ENCODE data around the gene WNT7A. TPM values are rescaled to one million over a fixed set of nuclear protein-coding genes. Genes with fewer than 3 reads are reported as not detected.

WNT7A gene
- total and polyA plus RNA-seq, 4 donors = 5.0 to 18.6 (median 12.0) TPM

DNA sequence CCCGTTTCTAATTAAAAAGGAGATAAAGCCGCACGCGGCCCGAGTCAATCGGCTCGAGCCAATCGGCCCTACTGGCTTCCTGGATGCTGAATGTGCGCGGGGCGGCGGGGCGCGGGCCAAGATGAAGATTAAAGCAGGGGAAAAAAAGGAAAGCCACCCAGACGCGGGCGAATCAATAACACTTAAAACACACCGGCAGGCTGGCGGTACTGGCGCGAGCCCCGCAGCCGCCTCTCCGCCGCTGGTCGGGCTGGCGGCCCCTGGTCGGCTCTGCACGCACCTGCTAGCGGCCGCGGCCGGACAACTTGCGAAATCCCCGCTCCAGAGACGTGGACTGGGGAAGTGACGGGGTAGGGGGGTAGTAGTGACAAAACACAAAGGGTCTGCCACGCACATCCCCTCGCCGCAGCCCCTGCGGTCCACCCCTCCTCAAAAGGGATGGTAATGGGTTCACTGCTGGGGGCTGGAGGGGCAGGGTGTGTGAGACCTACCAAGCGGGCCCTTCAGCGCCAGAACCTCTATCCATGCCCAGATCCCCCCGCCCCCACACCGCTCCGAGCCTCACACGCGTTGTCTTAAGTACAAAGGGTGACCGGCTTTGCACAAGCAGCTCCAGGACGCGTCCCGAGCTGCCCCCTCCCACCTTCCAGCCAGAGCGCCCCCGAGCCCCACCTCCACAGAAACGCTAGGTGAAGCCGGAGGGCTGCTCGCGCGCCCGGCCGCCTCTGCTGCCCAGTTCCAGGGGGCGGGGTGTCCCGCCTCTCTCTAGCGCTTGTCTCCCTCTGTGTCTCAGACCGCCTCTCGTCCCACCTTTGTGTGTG lies 1.4 kb downstream of the WNT7A start:
- 0% methylated on average over 34 of the region's 66 CpGs for WGBS (ENCODE audit: insufficient coverage)
- peak in 2 of 6 donors; percentile 68 to 85 for DNase-seq (ENCODE audit: low read depth in 4 of 6, low spot score in 6 of 6)
- H3K27ac ChIP-seq (ENCODE audit: low read depth, low read length) = peak overlapping the region; percentile 81
- peaks cover 15% of the 10 kb centered on the region for H3K36me3 ChIP-seq (ENCODE audit: control insufficient read depth, insufficient read depth, low read length)
- H3K27me3 ChIP-seq (ENCODE audit: control insufficient read depth, insufficient read depth, low read length) = peaks cover 27% of the 10 kb centered on the region
- H3K4me1 ChIP-seq (ENCODE audit: control insufficient read depth, insufficient read depth, low read length) = peaks cover 50% of the 10 kb centered on the region
- H3K9me3 ChIP-seq (ENCODE audit: control insufficient read depth, insufficient read depth, low read length) = no peaks in the 10 kb centered on the region
- peak overlapping the region; percentile 56 for H3K4me3 ChIP-seq (ENCODE audit: low read depth, low read length)

DNA sequence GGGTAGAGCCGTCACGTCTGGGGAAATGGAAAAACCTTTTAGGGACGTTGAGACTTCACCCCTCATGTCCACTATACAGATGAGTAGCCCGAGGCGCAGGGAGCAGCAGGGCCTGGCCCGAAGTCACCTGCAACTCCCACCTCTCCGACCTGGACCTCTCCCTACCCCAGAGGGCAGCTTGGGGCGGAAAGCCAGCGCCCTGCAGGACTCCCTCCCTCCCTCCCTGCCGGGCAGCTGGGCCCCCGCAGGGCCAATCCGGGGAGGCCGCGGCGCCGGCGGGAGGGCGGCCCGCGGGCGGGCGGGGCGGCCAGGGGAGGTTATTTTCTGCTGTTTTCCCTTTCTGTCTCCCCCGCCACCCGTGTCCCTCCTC lies 2.0 kb downstream of the WNT7A start:
- peaks cover 50% of the 10 kb centered on the region for H3K4me1 ChIP-seq (ENCODE audit: control insufficient read depth, insufficient read depth, low read length)
- peaks cover 27% of the 10 kb centered on the region for H3K27me3 ChIP-seq (ENCODE audit: control insufficient read depth, insufficient read depth, low read length)
- peak overlapping the region; percentile 56 for H3K4me3 ChIP-seq (ENCODE audit: low read depth, low read length)
- no peak overlapping the region for H3K27ac ChIP-seq (ENCODE audit: low read depth, low read length)
- no peaks in the 10 kb centered on the region for H3K9me3 ChIP-seq (ENCODE audit: control insufficient read depth, insufficient read depth, low read length)
- no peak for DNase-seq (ENCODE audit: low read depth in 4 of 6, low spot score in 6 of 6)
- H3K36me3 ChIP-seq (ENCODE audit: control insufficient read depth, insufficient read depth, low read length) = peaks cover 19% of the 10 kb centered on the region
- 17% methylated on average over 8 of the region's 25 CpGs for WGBS (ENCODE audit: insufficient coverage)

DNA sequence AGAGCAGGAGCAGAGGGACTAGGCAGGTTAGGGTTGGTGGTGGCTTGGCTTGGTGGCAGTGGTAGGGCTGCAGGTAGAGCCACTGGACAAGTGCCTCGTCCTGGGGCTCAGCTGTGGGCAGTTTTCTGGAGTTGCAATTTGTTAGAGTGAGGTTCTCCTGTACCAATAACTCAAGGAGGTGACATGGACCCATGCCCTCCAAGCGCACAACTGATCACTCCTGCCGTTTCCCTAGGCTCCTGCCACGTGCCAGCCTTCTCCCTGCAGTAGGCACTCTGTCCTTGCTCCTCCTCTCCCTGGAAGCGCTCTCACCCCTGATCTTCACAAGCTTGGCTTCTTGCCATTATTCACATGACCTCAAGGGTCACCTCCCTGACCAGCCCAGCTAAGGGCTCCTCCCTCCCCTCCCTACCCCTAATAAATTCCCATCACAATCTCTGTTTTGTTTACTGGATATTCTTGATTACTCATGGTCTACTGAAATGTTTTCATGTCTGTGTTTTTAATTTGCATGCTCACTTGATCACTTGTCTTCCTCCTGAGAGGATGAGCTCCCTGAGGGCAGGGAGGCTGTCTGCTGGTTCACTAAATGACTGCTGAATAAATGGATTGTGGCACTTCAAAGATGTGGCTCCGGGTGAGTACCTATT lies 3.3 kb downstream of the WNT7A start:
- Histone ChIP-seq H3K4me1 (ENCODE audit: control insufficient read depth, insufficient read depth, low read length) (peaks cover 54% of the 10 kb centered on the region), H3K27me3 (ENCODE audit: control insufficient read depth, insufficient read depth, low read length) (peaks cover 25% of the 10 kb centered on the region), H3K36me3 (ENCODE audit: control insufficient read depth, insufficient read depth, low read length) (peaks cover 29% of the 10 kb centered on the region), H3K4me3 (ENCODE audit: low read depth, low read length) (no peak overlapping the region), H3K9me3 (ENCODE audit: control insufficient read depth, insufficient read depth, low read length) (no peaks in the 10 kb centered on the region), H3K27ac (ENCODE audit: low read depth, low read length) (no peak overlapping the region)
- 61% methylated on average over 6 of the region's 6 CpGs for WGBS (ENCODE audit: insufficient coverage)
- DNase-seq (ENCODE audit: low read depth in 4 of 6, low spot score in 6 of 6) = no peak

DNA sequence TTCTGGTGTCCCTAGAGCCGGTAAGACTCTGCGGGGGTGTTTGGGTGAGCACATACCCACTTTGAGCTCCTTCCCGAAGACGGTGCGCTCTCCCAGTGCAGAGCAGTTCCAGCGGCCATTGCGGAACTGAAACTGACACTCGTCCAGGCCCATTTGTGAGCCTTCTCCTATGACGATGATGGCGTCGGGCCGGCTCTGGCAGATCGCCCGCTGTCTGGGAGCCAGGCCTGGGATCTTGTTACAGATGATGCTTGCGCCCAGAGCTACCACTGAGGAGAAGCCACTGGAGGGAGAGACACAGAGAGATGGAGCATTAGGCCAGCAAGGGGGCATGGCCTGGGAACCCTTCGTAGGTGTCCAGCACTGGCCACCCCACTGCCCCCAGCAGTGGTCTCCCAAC lies 5.0 kb downstream of the WNT7A start:
- Histone ChIP-seq H3K4me1 (ENCODE audit: control insufficient read depth, insufficient read depth, low read length) (peaks cover 50% of the 10 kb centered on the region), H3K27ac (ENCODE audit: low read depth, low read length) (no peak overlapping the region), H3K4me3 (ENCODE audit: low read depth, low read length) (no peak overlapping the region), H3K36me3 (ENCODE audit: control insufficient read depth, insufficient read depth, low read length) (peaks cover 43% of the 10 kb centered on the region), H3K9me3 (ENCODE audit: control insufficient read depth, insufficient read depth, low read length) (no peaks in the 10 kb centered on the region), H3K27me3 (ENCODE audit: control insufficient read depth, insufficient read depth, low read length) (peaks cover 16% of the 10 kb centered on the region)
- peak in 1 of 6 donors; percentile 32 for DNase-seq (ENCODE audit: low read depth in 4 of 6, low spot score in 6 of 6)
- 52% methylated on average over 15 of the region's 16 CpGs for WGBS (ENCODE audit: insufficient coverage)

DNA sequence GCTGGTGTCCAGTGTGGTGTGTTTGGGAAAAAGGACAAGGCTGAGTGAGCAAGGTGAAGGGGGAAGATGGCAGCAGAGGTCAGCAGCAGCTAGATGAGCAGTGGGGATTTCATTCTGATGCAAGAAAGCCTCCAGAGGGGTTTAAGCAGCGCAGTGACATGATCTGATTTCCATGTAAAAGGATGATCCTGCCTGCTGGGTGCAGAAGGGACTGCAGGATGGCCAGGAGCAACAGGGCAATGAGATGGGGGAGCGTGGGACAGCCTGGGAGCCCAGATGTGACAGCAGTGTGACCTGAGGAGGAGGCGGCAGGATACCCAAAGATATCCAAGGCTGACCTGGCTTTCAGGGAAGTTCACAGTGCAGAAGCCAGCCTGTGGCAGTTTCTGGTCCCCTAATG lies 6.1 kb downstream of the WNT7A start:
- no peak overlapping the region for H3K4me3 ChIP-seq (ENCODE audit: low read depth, low read length)
- peaks cover 43% of the 10 kb centered on the region for H3K36me3 ChIP-seq (ENCODE audit: control insufficient read depth, insufficient read depth, low read length)
- no peak overlapping the region for H3K27ac ChIP-seq (ENCODE audit: low read depth, low read length)
- no peaks in the 10 kb centered on the region for H3K9me3 ChIP-seq (ENCODE audit: control insufficient read depth, insufficient read depth, low read length)
- DNase-seq (ENCODE audit: low read depth in 4 of 6, low spot score in 6 of 6) = no peak
- peaks cover 8% of the 10 kb centered on the region for H3K27me3 ChIP-seq (ENCODE audit: control insufficient read depth, insufficient read depth, low read length)
- H3K4me1 ChIP-seq (ENCODE audit: control insufficient read depth, insufficient read depth, low read length) = peaks cover 46% of the 10 kb centered on the region
- WGBS (ENCODE audit: insufficient coverage) = 30% methylated on average over 3 of the region's 3 CpGs

DNA sequence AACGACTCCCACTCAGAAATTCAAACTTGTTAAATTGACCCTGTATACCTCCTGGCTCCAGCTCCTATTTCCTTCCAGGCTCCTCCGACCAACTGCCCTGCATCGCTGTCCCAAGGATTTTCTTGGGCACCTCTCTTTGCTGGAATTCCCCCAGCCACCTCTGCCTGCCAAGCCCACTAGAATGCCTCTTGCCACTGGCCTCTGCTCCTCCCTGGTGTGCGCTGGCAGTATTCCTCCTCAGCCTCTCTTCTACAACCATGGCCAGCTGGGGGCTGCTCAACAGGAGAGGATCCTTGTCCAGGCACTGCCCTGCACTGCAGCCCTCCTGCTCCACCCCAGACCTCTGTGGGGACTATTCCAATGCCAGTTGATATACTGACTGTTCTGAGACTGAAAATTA lies 7.4 kb downstream of the WNT7A start:
- WGBS (ENCODE audit: insufficient coverage) = 65% methylated on average over 4 of the region's 4 CpGs

DNA sequence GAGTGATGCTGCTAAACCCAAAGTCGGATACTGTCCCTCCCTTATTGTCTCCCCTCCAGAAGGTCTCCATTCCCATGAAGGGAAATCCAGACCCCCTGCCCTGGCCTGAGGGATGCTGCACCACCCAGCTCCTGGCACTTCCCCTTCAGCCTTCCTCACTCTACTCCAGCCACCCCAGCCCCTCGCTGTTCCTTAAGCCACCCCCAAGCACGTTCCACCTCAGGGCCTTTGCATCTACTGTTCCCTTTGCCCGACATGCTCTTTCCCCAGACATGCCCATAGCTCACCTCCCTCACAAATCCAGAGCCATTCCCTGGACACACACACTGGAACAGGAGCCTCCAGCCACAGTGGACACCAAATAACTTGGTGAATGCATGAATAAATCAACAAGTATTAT lies 8.1 kb downstream of the WNT7A start:
- Histone ChIP-seq H3K27ac (ENCODE audit: low read depth, low read length) (no peak overlapping the region), H3K9me3 (ENCODE audit: control insufficient read depth, insufficient read depth, low read length) (no peaks in the 10 kb centered on the region), H3K4me1 (ENCODE audit: control insufficient read depth, insufficient read depth, low read length) (peaks cover 34% of the 10 kb centered on the region), H3K4me3 (ENCODE audit: low read depth, low read length) (no peak overlapping the region), H3K27me3 (ENCODE audit: control insufficient read depth, insufficient read depth, low read length) (no peaks in the 10 kb centered on the region), H3K36me3 (ENCODE audit: control insufficient read depth, insufficient read depth, low read length) (peaks cover 46% of the 10 kb centered on the region)
- no peak for DNase-seq (ENCODE audit: low read depth in 4 of 6, low spot score in 6 of 6)
- 89% methylated on average over 4 of the region's 4 CpGs for WGBS (ENCODE audit: insufficient coverage)

More for the DNA sequence above, 7.4 kb downstream of the WNT7A start:
- no peak overlapping the region for H3K27ac ChIP-seq (ENCODE audit: low read depth, low read length)
- H3K27me3 ChIP-seq (ENCODE audit: control insufficient read depth, insufficient read depth, low read length) = peaks cover 2% of the 10 kb centered on the region
- no peaks in the 10 kb centered on the region for H3K9me3 ChIP-seq (ENCODE audit: control insufficient read depth, insufficient read depth, low read length)
- H3K36me3 ChIP-seq (ENCODE audit: control insufficient read depth, insufficient read depth, low read length) = peaks cover 46% of the 10 kb centered on the region
- no peak overlapping the region for H3K4me3 ChIP-seq (ENCODE audit: low read depth, low read length)
- peaks cover 39% of the 10 kb centered on the region for H3K4me1 ChIP-seq (ENCODE audit: control insufficient read depth, insufficient read depth, low read length)
- peak in 1 of 6 donors; percentile 78 for DNase-seq (ENCODE audit: low read depth in 4 of 6, low spot score in 6 of 6)

DNA sequence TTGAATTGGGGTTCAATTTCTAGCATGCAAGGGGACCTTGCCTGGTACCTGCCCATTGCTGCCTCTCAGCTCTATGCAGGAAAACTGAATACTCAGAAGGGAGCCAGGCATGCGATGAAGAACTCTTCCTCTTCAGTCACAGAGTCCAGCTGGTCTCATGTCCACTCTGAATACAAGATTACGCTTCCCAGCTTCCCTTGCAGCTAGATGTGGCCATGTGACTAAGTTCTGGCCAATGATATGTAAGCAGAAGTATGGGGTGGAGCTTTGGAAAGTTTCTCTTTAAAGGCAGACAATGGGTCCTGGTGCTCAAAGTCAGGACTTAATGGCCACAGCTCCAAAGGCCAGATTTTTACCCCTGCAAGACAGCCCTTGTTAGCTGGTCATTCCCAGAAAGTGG lies 9.0 kb downstream of the WNT7A start:
- DNase-seq (ENCODE audit: low read depth in 4 of 6, low spot score in 6 of 6) = no peak
- no peak overlapping the region for H3K27ac ChIP-seq (ENCODE audit: low read depth, low read length)
- H3K27me3 ChIP-seq (ENCODE audit: control insufficient read depth, insufficient read depth, low read length) = no peaks in the 10 kb centered on the region
- H3K9me3 ChIP-seq (ENCODE audit: control insufficient read depth, insufficient read depth, low read length) = no peaks in the 10 kb centered on the region
- peaks cover 54% of the 10 kb centered on the region for H3K36me3 ChIP-seq (ENCODE audit: control insufficient read depth, insufficient read depth, low read length)
- 100% methylated on average over 1 of the region's 2 CpGs for WGBS (ENCODE audit: insufficient coverage)
- H3K4me3 ChIP-seq (ENCODE audit: low read depth, low read length) = no peak overlapping the region
- H3K4me1 ChIP-seq (ENCODE audit: control insufficient read depth, insufficient read depth, low read length) = peaks cover 37% of the 10 kb centered on the region

DNA sequence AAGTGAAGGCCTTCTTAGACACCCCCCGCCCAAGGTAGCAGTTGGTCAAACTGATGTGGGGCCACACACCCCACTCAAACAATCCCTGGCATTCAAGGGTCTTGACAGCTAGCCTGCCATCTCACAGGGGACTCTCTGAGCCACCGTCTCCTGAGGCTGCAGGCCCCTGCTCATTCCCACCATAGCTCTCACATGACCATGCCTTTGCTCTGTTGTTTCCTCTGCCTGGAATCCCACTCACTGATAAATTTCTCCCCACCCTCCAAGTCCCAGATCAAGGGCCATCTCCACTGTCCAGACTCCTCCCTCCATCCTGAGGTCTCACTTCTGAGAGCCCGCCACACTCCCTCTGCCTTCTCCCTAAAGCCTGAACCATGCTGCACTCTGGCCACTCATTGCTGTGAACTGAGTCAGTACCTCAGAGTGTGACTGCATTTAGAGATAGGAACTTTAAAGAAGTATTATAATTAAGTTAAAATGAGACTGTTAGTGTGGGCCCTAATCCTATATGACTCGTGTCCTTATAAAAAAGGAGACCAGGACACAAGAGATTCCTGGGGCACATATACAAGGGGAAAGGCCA lies 10.0 kb downstream of the WNT7A start:
- H3K9me3 ChIP-seq (ENCODE audit: control insufficient read depth, insufficient read depth, low read length) = no peaks in the 10 kb centered on the region
- 62% methylated on average over 3 of the region's 4 CpGs for WGBS (ENCODE audit: insufficient coverage)
- DNase-seq (ENCODE audit: low read depth in 4 of 6, low spot score in 6 of 6) = no peak
- H3K4me3 ChIP-seq (ENCODE audit: low read depth, low read length) = no peak overlapping the region
- no peaks in the 10 kb centered on the region for H3K27me3 ChIP-seq (ENCODE audit: control insufficient read depth, insufficient read depth, low read length)
- H3K36me3 ChIP-seq (ENCODE audit: control insufficient read depth, insufficient read depth, low read length) = peaks cover 59% of the 10 kb centered on the region
- H3K4me1 ChIP-seq (ENCODE audit: control insufficient read depth, insufficient read depth, low read length) = peaks cover 35% of the 10 kb centered on the region
- H3K27ac ChIP-seq (ENCODE audit: low read depth, low read length) = no peak overlapping the region

Data from spinal cord (tissue), 10 donors.